ENCODE results near the gene SSR1.
"Not testable (repeated sequence)": the region's sequence is repeated elsewhere in the genome, so short reads cannot be mapped to it uniquely, and the experiment has no call there.

The SSR1 gene

DNA sequence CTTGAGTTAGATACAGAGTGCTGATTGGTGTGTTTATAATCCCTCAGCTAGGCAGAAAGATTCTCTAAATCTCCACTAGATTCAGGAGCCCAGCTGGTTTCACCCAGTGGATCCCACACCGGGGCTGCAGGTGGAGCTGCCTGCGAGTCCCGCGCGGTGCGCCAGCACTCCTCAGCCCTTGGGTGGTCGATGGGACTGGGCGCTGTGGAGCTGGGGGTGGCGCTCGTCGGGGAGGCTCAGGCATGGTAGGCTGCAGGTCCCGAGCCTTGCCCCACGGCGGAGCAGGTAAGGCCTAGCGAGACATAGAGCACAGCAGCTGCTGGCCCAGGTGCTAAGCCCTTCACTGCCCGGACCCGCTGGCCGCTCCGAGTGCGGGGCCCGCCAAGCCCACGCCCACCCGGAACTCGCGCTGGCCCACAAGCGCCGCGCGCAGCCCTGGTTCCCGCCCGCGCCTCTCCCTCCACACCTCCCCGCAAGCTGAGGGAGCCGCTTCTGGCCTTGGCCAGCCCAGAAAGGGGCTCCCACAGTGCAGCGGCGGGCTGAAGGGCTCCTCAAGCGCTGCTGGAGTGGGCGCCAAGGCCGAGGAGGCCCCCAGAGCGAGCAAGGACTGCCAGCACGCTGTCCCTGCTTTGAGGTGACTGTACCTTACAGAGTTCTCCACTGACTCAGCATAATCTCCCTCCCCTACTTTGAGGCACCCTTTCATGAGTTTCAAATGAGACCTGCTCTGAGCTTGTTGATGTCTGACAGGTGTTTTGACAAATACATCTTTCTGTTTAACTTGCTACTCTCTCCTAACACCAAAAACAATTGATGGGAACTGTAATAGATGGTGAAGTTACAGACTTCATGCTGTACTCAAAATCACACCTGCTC is 3.9 kb upstream of the SSR1 start:
- Histone ChIP-seq H3K27ac (ENCODE audit: low read depth, low read length, poor library complexity, severe bottlenecking) (no peak overlapping the region), H2AFZ (ENCODE audit: low read length) (no peak overlapping the region)

DNA sequence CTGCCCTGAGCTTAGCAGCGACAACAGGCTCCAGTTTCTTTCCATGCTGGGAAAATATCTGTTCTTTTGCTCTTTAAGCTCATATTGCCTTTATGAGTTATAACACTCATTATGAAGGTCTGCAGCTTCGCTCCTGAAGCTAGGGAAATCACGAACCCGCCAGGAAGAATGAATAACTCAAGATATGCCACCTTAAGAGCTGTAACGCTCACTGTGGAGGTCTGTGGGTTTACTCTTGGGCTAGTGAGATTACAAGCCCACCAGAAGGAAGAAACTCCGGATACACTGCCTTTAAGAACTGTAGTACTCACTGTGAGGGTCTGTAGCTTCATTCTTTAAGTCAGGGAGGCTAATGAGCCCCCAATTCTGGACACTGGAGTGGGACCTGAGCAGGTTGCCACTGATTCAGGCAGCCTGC is 3.0 kb upstream of the SSR1 start:
- no peak overlapping the region for H3K4me2 ChIP-seq (ENCODE audit: low read length)
- no peak overlapping the region for H3K27ac ChIP-seq (ENCODE audit: low read depth, low read length, poor library complexity, severe bottlenecking)
- H3K9ac ChIP-seq (ENCODE audit: low read length): no peak overlapping the region
- H3K9me3 ChIP-seq (ENCODE audit: low read length): no peaks in the 10 kb centered on the region
- no peak overlapping the region for H3K4me3 ChIP-seq (ENCODE audit: low read depth, low read length, poor library complexity, severe bottlenecking)
- H3K27me3 ChIP-seq (ENCODE audit: insufficient read depth, low read length): no peaks in the 10 kb centered on the region
- H2AFZ ChIP-seq (ENCODE audit: low read length): no peak overlapping the region
- H3K36me3 ChIP-seq (ENCODE audit: insufficient read depth, low read length): peaks cover 4% of the 10 kb centered on the region; the same call in 1 of the 2 replicates
- H3K4me1 ChIP-seq (ENCODE audit: insufficient read depth, low read length, severe bottlenecking): peaks cover 21% of the 10 kb centered on the region
- no peaks in the 10 kb centered on the region for H3K9me2 ChIP-seq (ENCODE audit: low read depth, low read length)
- no peaks in the 10 kb centered on the region for H4K20me1 ChIP-seq (ENCODE audit: insufficient read depth, low read length)
- TF ChIP-seq EZH2 (IDR thresholded peaks at IDR 0.05; ENCODE audit: borderline replicate concordance, low read length): no peak
- TF ChIP-seq, protein P1, sequence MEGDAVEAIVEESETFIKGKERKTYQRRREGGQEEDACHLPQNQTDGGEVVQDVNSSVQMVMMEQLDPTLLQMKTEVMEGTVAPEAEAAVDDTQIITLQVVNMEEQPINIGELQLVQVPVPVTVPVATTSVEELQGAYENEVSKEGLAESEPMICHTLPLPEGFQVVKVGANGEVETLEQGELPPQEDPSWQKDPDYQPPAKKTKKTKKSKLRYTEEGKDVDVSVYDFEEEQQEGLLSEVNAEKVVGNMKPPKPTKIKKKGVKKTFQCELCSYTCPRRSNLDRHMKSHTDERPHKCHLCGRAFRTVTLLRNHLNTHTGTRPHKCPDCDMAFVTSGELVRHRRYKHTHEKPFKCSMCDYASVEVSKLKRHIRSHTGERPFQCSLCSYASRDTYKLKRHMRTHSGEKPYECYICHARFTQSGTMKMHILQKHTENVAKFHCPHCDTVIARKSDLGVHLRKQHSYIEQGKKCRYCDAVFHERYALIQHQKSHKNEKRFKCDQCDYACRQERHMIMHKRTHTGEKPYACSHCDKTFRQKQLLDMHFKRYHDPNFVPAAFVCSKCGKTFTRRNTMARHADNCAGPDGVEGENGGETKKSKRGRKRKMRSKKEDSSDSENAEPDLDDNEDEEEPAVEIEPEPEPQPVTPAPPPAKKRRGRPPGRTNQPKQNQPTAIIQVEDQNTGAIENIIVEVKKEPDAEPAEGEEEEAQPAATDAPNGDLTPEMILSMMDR (IDR thresholded peaks at IDR 0.05; ENCODE audit: low read length): no peak
- peaks cover 20% of the 10 kb centered on the region for H3K79me2 ChIP-seq (ENCODE audit: insufficient read depth, low read length)
- no peaks in the 10 kb centered on the region for H3F3A ChIP-seq (ENCODE audit: insufficient read depth, low read length)

More for the DNA sequence above, 3.9 kb upstream of the SSR1 start:
- H3K79me2 ChIP-seq (ENCODE audit: insufficient read depth, low read length): peaks cover 10% of the 10 kb centered on the region
- peaks cover 11% of the 10 kb centered on the region for H3K4me1 ChIP-seq (ENCODE audit: insufficient read depth, low read length, severe bottlenecking)
- H4K20me1 ChIP-seq (ENCODE audit: insufficient read depth, low read length): no peaks in the 10 kb centered on the region
- H3K9me2 ChIP-seq (ENCODE audit: low read depth, low read length): no peaks in the 10 kb centered on the region
- no peaks in the 10 kb centered on the region for H3K36me3 ChIP-seq (ENCODE audit: insufficient read depth, low read length)
- H3K4me3 ChIP-seq (ENCODE audit: low read depth, low read length, poor library complexity, severe bottlenecking): no peak overlapping the region
- H3K4me2 ChIP-seq (ENCODE audit: low read length): no peak overlapping the region
- TF ChIP-seq EZH2 (IDR thresholded peaks at IDR 0.05; ENCODE audit: borderline replicate concordance, low read length): no peak
- TF ChIP-seq, protein P1 (IDR thresholded peaks at IDR 0.05; ENCODE audit: low read length): no peak
- H3K27me3 ChIP-seq (ENCODE audit: insufficient read depth, low read length): no peaks in the 10 kb centered on the region
- H3K9me3 ChIP-seq (ENCODE audit: low read length): no peaks in the 10 kb centered on the region
- no peak overlapping the region for H3K9ac ChIP-seq (ENCODE audit: low read length)
- no peaks in the 10 kb centered on the region for H3F3A ChIP-seq (ENCODE audit: insufficient read depth, low read length)

DNA sequence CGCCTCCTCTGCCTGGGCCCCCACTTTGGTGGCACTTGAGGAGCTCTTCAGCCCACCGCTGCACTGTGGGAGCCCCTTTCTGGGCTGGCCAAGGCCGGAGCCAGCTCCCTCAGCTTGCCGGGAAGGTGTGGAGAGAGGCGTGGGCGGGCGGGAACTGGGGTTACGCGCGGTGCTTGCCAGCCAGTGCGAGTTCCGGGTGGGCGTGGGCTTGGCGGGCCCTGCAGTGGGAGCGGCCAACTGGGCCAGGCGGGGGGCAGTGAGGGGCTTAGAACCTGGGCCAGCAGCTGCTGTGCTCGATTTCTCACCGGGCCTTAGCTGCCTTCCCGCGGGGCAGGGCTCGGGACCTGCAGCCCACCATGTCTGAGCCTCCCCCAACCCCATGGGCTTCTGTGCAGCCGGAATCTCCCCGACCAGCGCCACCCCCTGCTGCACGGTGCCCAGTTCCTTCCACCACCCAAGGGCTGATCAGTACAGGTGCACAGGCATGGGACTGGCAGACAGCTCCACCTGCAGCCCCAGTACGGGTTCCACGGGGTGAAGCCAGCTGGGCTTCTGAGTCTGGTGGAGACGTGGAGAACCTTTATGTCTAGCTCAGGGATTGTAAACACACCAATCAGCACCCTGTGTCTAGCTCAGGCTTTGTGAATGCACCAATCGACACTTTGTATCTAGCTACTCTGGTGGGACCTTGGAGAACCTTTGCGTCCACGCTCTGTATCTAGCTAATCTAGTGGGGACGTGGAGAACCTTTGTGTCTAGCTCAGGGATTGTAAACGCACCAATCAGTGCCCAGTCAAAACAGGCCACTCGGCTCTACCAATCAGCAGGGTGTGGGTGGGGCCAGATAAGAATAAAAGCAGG is 2.3 kb upstream of the SSR1 start:
- not testable (repeated sequence) for H3K4me3 ChIP-seq (ENCODE audit: low read depth, low read length, poor library complexity, severe bottlenecking); H3K9ac ChIP-seq (ENCODE audit: low read length); H2AFZ ChIP-seq (ENCODE audit: low read length); H4K20me1 ChIP-seq (ENCODE audit: insufficient read depth, low read length); H3F3A ChIP-seq (ENCODE audit: insufficient read depth, low read length); H3K9me2 ChIP-seq (ENCODE audit: low read depth, low read length); H3K27ac ChIP-seq (ENCODE audit: low read depth, low read length, poor library complexity, severe bottlenecking); H3K27me3 ChIP-seq (ENCODE audit: insufficient read depth, low read length); H3K9me3 ChIP-seq (ENCODE audit: low read length); H3K4me2 ChIP-seq (ENCODE audit: low read length)
- Histone ChIP-seq H3K36me3 (ENCODE audit: insufficient read depth, low read length) (peaks cover 10% of the 10 kb centered on the region), H3K4me1 (ENCODE audit: insufficient read depth, low read length, severe bottlenecking) (peaks cover 21% of the 10 kb centered on the region), H3K79me2 (ENCODE audit: insufficient read depth, low read length) (peaks cover 26% of the 10 kb centered on the region)

All from OCI-LY1 (cell line).